Embryonic facial prominence (tissue), 1 donor: ENCODE data around the gene TAS2R13.

Experiments used
- DNase-seq: peaks from one replicate; pipeline ENCODE4 v3.0.0-alpha.2; 2016; ENCODE audit errors: extremely low spot score

Gene TAS2R13

GRCh38 chr12:10909462-10909861, at the start of gene TAS2R13:
TSS of gene TAS2R13 (minus strand) at chr12:10909562. CDS start at chr12:10909298, 264 bp downstream.
- no peak for DNase-seq

- no peak for DNase-seq
These were observed 48.4 kb upstream of the TAS2R13 start for GRCh38 chr12:10957741-10958140.

GRCh38 chr12:10956085-10956484, 46.7 kb upstream of the TAS2R13 start:
- no peak for DNase-seq

GRCh38 chr12:10952645-10953044, 43.3 kb upstream of the TAS2R13 start:
- no peak for DNase-seq

- DNase-seq = no peak
These were observed 33.8 kb upstream of the TAS2R13 start for GRCh38 chr12:10943167-10943566.

GRCh38 chr12:10941916-10942607, 32.7 kb upstream of the TAS2R13 start:
- no peak for DNase-seq

- DNase-seq = no peak
These were observed 32.0 kb upstream of the TAS2R13 start for GRCh38 chr12:10941369-10941768.

- DNase-seq = no peak
These were observed 31.0 kb upstream of the TAS2R13 start for GRCh38 chr12:10940389-10940788.

- DNase-seq = no peak
These were observed 29.8 kb upstream of the TAS2R13 start, which contains the start of gene TAS2R14 for GRCh38 chr12:10939163-10939562. TSS of gene TAS2R14 (minus strand) at chr12:10939263. CDS start at chr12:10939207, 56 bp downstream.

- no peak for DNase-seq
These were observed 27.1 kb upstream of the TAS2R13 start for GRCh38 chr12:10936506-10936905.

- DNase-seq = no peak
These were observed 19.5 kb upstream of the TAS2R13 start, which contains the start of gene PRH2 for GRCh38 chr12:10928746-10929286. TSS of gene PRH2 (plus strand) at chr12:10929236. CDS start at chr12:10929274, 38 bp downstream.

GRCh38 chr12:10926269-10926668, 16.9 kb upstream of the TAS2R13 start:
- DNase-seq = no peak

- no peak for DNase-seq
These were observed 10.4 kb upstream of the TAS2R13 start for GRCh38 chr12:10919809-10920208.

GRCh38 chr12:10910380-10910779, 1.0 kb upstream of the TAS2R13 start:
- DNase-seq = no peak

GRCh38 chr12:10904686-10905085, 4.7 kb downstream of the TAS2R13 start:
- no peak for DNase-seq

- no peak for DNase-seq
These were observed 7.9 kb downstream of the TAS2R13 start for GRCh38 chr12:10901427-10901826.

GRCh38 chr12:10900972-10901371, 8.4 kb downstream of the TAS2R13 start:
- DNase-seq = no peak

- DNase-seq = no peak
These were observed 8.8 kb downstream of the TAS2R13 start for GRCh38 chr12:10900530-10900929.

- no peak for DNase-seq
These were observed 12.5 kb downstream of the TAS2R13 start for GRCh38 chr12:10896854-10897253.

GRCh38 chr12:10891937-10892336, 17.4 kb downstream of the TAS2R13 start:
- DNase-seq = no peak

GRCh38 chr12:10889226-10889625, 20.1 kb downstream of the TAS2R13 start:
- no peak for DNase-seq

- DNase-seq = no peak
These were observed 25.2 kb downstream of the TAS2R13 start, which contains the start of gene PRH1 for GRCh38 chr12:10884086-10884725. TSS of gene PRH1 (minus strand) at chr12:10884255. CDS start at chr12:10884217, 38 bp downstream.

GRCh38 chr12:10873378-10873777, 36.0 kb downstream of the TAS2R13 start:
- no peak for DNase-seq
